ENCODE data around the gene SCN5A.
"Not testable (repeated sequence)": the region's sequence is repeated elsewhere in the genome, so short reads cannot be mapped to it uniquely, and the experiment has no call there.

The SCN5A gene

GRCh38 chr3:38574411-38575278 lies 74.8 kb downstream of the SCN5A start:
- no peak for FAIRE-seq
- no peak for DNase-seq (ENCODE audit: insufficient read length)
- TF ChIP-seq POLR2AphosphoS5 (IDR thresholded peaks at IDR 0.05; ENCODE audit: low read depth, low read length) (no peak), POLR2A (IDR thresholded peaks at IDR 0.05; ENCODE audit: low read depth, low read length) (no peak), TAF1 (IDR thresholded peaks at IDR 0.05; ENCODE audit: borderline replicate concordance, low read depth, low read length) (no peak)

DNA sequence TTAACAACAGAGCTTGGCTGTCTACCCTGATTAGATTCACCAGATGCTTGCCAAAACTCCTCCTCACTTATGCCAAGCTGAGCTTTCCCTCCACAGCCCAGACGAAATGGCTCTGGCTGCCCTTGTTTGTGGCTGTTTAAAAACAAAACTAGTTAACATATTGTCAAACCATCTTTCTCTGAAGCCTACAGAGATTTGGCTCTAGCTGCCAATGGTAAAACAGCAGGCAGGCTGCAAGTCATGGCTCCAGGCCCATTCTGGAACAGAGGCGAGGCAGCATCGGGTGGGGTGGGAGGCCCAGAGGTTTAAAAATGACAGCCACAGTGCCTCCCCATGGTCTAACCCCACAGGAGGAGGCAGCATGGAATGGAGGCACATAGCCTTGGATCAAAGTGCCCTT lies 75.9 kb downstream of the SCN5A start:
- DNase-seq (ENCODE audit: insufficient read length) (no peak), FAIRE-seq (no peak)
- TF ChIP-seq POLR2AphosphoS5 (IDR thresholded peaks at IDR 0.05; ENCODE audit: low read depth, low read length): no peak
- TF ChIP-seq TAF1 (IDR thresholded peaks at IDR 0.05; ENCODE audit: borderline replicate concordance, low read depth, low read length): no peak
- no peak for TF ChIP-seq POLR2A (IDR thresholded peaks at IDR 0.05; ENCODE audit: low read depth, low read length)

DNA sequence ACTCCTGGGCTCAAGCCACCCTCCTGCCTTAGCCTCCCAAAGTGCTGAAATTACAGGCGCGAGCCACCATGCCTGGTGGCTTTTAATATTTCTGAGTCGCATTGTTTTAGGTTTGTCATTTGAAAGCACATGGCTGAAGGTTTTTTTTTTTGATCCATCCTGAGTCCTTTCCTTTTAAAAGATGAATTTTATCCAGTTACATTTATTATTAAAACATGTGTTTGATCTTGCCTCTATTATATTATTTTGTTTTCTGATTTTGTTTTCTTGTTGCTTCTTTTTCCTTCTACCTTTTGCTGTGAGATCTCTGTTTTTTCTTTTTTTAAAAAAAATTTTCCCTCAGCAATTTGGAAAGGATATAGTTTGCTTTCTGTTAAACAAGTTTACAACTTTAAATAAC lies 76.4 kb downstream of the SCN5A start:
- no peak for DNase-seq (ENCODE audit: insufficient read length)
- FAIRE-seq: no peak
- TF ChIP-seq TAF1 (IDR thresholded peaks at IDR 0.05; ENCODE audit: borderline replicate concordance, low read depth, low read length): no peak

DNA sequence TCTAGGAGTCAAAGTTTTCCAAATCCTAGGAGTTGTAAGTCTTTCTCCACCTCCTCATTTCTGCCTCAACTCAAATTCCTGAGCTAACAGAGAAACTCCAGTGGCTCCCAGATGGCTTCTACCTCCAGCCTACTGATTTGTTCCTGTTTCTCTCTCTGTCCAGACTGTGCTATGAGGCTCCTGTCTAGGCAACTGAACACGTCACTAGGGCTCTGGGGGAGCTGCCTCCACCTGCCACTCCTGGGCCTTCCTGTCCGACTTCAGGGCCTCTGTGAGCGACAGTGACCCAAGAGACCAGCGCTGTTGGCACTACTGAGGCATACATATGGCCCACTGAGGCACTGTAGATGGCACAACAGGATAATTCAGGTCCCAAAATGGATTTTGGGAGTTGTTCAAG lies 82.0 kb downstream of the SCN5A start:
- TF ChIP-seq TAF1 (IDR thresholded peaks at IDR 0.05; ENCODE audit: borderline replicate concordance, low read depth, low read length) (no peak), POLR2A (IDR thresholded peaks at IDR 0.05; ENCODE audit: low read depth, low read length) (no peak), POLR2AphosphoS5 (IDR thresholded peaks at IDR 0.05; ENCODE audit: low read depth, low read length) (no peak)
- FAIRE-seq (no peak), DNase-seq (ENCODE audit: insufficient read length) (no peak)

- not testable (repeated sequence) for FAIRE-seq; DNase-seq (ENCODE audit: insufficient read length)
Observed at GRCh38 chr3:38566794-38567193, 82.7 kb downstream of the SCN5A start.

DNA sequence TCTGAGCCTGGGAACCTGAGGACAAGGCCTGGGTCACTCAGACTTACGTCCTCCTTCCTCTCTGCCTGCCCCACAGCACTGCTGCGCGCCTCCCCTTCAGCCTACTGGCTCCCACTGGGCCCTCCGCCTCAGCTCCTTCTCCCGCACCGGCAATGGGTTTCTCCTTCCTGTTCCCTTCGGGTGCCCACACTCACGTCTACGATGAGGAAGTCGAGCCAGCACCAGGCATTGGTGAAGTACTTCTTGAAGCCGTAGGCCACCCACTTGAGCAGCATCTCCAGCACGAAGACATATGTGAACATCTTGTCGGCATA lies 83.3 kb downstream of the SCN5A start:
- FAIRE-seq (no peak), DNase-seq (ENCODE audit: insufficient read length) (no peak)
- TF ChIP-seq POLR2AphosphoS5 (IDR thresholded peaks at IDR 0.05; ENCODE audit: low read depth, low read length) (no peak), TAF1 (IDR thresholded peaks at IDR 0.05; ENCODE audit: borderline replicate concordance, low read depth, low read length) (no peak), POLR2A (IDR thresholded peaks at IDR 0.05; ENCODE audit: low read depth, low read length) (no peak)

DNA sequence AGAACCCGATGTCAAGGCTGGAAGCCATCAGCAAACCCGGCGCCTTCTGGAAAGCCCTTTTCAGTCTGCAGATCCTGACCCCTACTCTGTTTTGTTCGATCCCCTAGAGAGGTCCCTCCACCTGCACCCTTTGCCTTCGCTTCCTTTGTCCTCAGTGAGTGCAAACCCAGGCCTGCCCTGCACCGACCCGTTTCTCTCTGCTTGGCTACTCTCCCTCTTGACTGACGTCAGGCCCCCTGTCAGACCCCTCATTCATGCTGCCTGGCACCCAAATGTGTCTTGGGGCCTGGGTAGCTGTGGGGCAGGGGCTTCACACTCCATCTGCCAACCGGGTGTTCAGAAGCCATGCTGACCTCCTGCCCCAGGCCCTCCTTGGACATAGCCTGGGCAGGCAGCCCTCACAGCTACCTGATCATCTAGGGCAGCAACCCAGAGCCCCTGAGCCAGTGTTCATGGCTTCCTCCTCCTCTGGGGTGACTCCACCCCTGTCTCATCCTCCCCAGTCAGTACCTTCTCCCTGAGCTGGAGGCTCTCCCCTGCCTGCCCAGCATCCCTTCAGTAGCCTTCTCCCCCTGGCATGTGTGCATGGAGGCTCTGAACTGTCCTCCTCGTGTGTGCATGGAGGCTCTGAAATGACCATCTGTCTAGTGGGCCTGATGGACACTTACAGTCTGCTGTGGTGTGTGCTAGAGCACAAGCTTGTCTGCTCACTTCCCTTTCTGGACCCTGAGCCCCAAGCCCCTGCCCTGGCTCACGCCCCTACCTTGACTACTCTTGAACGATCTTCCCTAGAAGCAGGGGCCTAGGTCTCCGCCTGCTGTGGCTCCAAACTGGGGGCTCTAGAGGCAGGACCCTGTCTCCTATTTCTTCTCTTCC lies 83.9 kb downstream of the SCN5A start:
- FAIRE-seq (no peak), DNase-seq (ENCODE audit: insufficient read length) (no peak)
- TF ChIP-seq POLR2AphosphoS5 (IDR thresholded peaks at IDR 0.05; ENCODE audit: low read depth, low read length): no peak
- TF ChIP-seq POLR2A (IDR thresholded peaks at IDR 0.05; ENCODE audit: low read depth, low read length): no peak
- no peak for TF ChIP-seq TAF1 (IDR thresholded peaks at IDR 0.05; ENCODE audit: borderline replicate concordance, low read depth, low read length)

DNA sequence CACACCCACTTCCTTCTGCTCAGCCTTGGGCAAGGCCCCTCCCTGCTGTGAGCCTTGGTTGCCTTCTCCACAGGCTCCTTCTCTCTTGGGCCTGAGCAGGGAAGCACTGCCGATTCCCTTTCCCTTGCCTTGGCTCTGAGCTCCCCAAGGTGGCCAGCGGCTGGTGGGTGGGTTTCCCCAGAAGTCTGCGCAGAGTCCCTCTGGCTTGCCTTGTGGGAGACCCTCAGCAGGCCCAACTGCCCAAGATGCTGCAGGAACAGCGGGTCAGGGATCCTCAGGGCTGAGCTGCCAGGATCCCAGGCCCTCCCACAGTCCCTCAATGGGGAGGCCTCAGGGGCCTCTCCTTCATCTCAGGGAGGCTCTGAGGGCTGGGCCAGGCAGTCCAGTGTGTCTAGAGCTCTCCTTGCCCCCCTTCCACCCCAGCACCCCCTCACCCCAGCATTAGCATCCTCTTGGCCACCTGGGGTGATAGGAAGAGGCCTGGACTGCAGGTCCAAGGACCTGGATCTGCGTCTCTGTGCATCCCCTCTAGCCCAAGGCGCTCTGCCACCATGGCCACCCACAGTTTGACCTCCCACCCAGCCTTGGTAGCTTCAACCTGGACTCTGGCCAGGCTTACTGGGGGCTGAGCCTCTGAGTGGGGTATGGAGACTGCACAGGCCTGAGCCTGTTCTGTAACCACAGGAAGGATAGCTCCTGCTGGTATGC lies 84.7 kb downstream of the SCN5A start:
- FAIRE-seq (no peak), DNase-seq (ENCODE audit: insufficient read length) (no peak)
- no peak for TF ChIP-seq POLR2A (IDR thresholded peaks at IDR 0.05; ENCODE audit: low read depth, low read length)
- TF ChIP-seq TAF1 (IDR thresholded peaks at IDR 0.05; ENCODE audit: borderline replicate concordance, low read depth, low read length): no peak
- no peak for TF ChIP-seq POLR2AphosphoS5 (IDR thresholded peaks at IDR 0.05; ENCODE audit: low read depth, low read length)

GRCh38 chr3:38563886-38564270 lies 85.6 kb downstream of the SCN5A start:
- no peak for TF ChIP-seq POLR2A (IDR thresholded peaks at IDR 0.05; ENCODE audit: low read depth, low read length)
- TF ChIP-seq TAF1 (IDR thresholded peaks at IDR 0.05; ENCODE audit: borderline replicate concordance, low read depth, low read length): no peak
- no peak for TF ChIP-seq POLR2AphosphoS5 (IDR thresholded peaks at IDR 0.05; ENCODE audit: low read depth, low read length)
- FAIRE-seq (no peak), DNase-seq (ENCODE audit: insufficient read length) (no peak)

DNA sequence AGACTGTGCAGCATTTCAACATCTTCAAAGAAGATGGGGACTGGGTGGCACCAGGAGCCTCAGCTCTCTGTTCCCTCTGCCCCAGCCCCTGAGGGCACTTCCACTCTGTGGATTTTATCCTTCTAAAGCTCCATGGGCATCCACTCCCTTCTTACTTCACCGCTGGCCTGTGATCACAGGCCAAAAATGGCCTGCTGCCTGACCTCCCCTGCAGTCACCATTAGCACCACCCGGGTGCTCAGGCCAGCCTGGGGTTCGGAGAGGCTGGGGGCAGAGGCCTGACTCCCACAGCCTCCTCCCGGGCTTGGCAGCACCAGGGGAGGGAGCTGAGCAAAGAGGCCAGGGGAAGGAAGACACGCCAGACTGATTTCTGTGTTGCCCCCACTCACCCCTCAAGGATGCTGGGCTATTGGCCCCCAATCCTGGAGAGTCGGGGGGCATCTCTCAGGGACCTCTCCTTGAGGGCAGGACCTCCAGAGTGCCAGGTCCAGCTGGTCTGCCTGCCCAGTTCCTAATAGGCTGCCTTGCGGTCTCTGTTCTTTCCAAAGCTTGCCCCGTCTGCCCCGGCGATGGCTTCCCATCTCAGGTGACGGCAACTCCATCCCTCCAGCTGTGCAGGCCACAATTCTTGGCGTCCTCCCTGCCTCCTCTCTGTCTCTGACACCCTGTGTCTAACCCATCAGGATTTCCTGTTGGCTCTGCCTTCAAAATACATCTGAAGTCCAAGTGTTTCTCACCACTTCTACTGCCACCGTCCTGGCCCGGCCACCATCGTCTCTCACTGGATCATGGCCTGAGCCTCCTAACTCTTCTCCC lies 86.2 kb downstream of the SCN5A start:
- TF ChIP-seq TAF1 (IDR thresholded peaks at IDR 0.05; ENCODE audit: borderline replicate concordance, low read depth, low read length): no peak
- no peak for TF ChIP-seq POLR2A (IDR thresholded peaks at IDR 0.05; ENCODE audit: low read depth, low read length)
- TF ChIP-seq POLR2AphosphoS5 (IDR thresholded peaks at IDR 0.05; ENCODE audit: low read depth, low read length): no peak
- no peak for DNase-seq (ENCODE audit: insufficient read length)
- FAIRE-seq: no peak

DNA sequence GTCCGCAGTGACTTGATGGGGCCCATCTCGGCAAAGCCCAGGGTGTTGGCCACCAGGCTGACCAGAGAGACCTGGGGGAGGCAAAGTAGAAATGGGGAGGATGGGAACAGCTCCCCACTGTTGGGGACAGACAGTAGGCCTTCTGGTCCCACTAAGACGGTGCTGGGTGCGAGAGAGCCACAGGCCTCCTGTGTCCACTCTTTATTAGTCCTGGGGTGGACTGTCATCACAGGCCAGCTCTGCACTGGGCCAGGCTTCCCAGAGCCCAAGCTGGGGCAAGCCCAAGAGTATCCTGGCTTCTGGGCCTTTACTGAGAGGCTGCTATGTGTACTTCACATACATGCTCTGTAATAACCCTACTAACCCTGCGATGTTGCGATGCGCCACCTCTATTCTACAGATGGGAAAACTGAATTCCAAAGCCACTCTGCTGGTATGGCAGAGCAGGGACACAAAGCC lies 87.0 kb downstream of the SCN5A start:
- no peak for TF ChIP-seq POLR2A (IDR thresholded peaks at IDR 0.05; ENCODE audit: low read depth, low read length)
- TF ChIP-seq TAF1 (IDR thresholded peaks at IDR 0.05; ENCODE audit: borderline replicate concordance, low read depth, low read length): no peak
- TF ChIP-seq POLR2AphosphoS5 (IDR thresholded peaks at IDR 0.05; ENCODE audit: low read depth, low read length): no peak
- DNase-seq (ENCODE audit: insufficient read length): no peak
- FAIRE-seq: no peak
